Endothelial cell of umbilical vein (primary cell): Measurements from ENCODE around the gene KRT26.

Experiments
- CTCF ChIP-seq, 2 donors: IDR thresholded peaks; 1 replicate in 1 of 2; 2 replicates in 1 of 2; pipeline ENCODE4 v1.5.1; 2011; ENCODE audit warnings: low read length in 2 of 2, mild to moderate bottlenecking in 2 of 2, moderate library complexity in 2 of 2, control low read depth in 1 of 2, inconsistent platforms in 1 of 2, low read depth in 1 of 2; ENCODE audit not compliant: insufficient read depth in 1 of 2; ENCODE audit errors: extremely low read depth in 1 of 2
- EZH2 ChIP-seq: IDR thresholded peaks from 2 replicates; pipeline ENCODE4 v1.6.1; 2012; ENCODE audit warnings: borderline replicate concordance, low read depth, mild to moderate bottlenecking, moderate library complexity, low read length, inconsistent platforms; ENCODE audit not compliant: severe bottlenecking

- TF ChIP-seq CTCF (IDR thresholded peaks at IDR 0.05; ENCODE audit: extremely low read depth in 1 of 2, insufficient read depth in 1 of 2, low read depth in 1 of 2, low read length in 2 of 2) (no peak), EZH2 (no peak)
Observed at GRCh38 chr17:40816569-40816968, 44.6 kb upstream of the KRT26 start.
